ENCODE results near the gene NEK6.

Gene NEK6

GRCh38 chr9:124296796-124297550 lies 39.2 kb downstream of the NEK6 start:
- DNase-seq (ENCODE audit: low read depth) = no peak

- DNase-seq (ENCODE audit: low read depth) = peak; percentile 72
Measured at GRCh38 chr9:124297551-124297901, 39.8 kb downstream of the NEK6 start.

- DNase-seq (ENCODE audit: low read depth) = no peak
Measured at GRCh38 chr9:124297915-124298645, 40.3 kb downstream of the NEK6 start.

GRCh38 chr9:124298646-124299235 lies 41.0 kb downstream of the NEK6 start:
- DNase-seq (ENCODE audit: low read depth) = no peak

GRCh38 chr9:124299515-124300090 lies 41.9 kb downstream of the NEK6 start:
- no peak for DNase-seq (ENCODE audit: low read depth)

- no peak for DNase-seq (ENCODE audit: low read depth)
Measured at GRCh38 chr9:124300312-124300711, 42.6 kb downstream of the NEK6 start.

- DNase-seq (ENCODE audit: low read depth) = no peak
Measured at GRCh38 chr9:124302921-124303320, 45.2 kb downstream of the NEK6 start.

- DNase-seq (ENCODE audit: low read depth) = no peak
Measured at GRCh38 chr9:124303762-124304161, 46.0 kb downstream of the NEK6 start.

- no peak for DNase-seq (ENCODE audit: low read depth)
Measured at GRCh38 chr9:124304285-124304684, 46.5 kb downstream of the NEK6 start.

- DNase-seq (ENCODE audit: low read depth) = peak; percentile 87
Measured at GRCh38 chr9:124306098-124306735, 48.5 kb downstream of the NEK6 start.

- no peak for DNase-seq (ENCODE audit: low read depth)
Measured at GRCh38 chr9:124307379-124308030, 49.8 kb downstream of the NEK6 start.

GRCh38 chr9:124308606-124309491 lies 51.1 kb downstream of the NEK6 start:
- no peak for DNase-seq (ENCODE audit: low read depth)

- peak; percentile 75 for DNase-seq (ENCODE audit: low read depth)
Measured at GRCh38 chr9:124309667-124310084, 51.9 kb downstream of the NEK6 start.

GRCh38 chr9:124311283-124311682 lies 53.5 kb downstream of the NEK6 start:
- no peak for DNase-seq (ENCODE audit: low read depth)

- DNase-seq (ENCODE audit: low read depth) = no peak
Measured at GRCh38 chr9:124312290-124313265, 54.8 kb downstream of the NEK6 start.

GRCh38 chr9:124313940-124314339 lies 56.2 kb downstream of the NEK6 start:
- no peak for DNase-seq (ENCODE audit: low read depth)

- no peak for DNase-seq (ENCODE audit: low read depth)
Measured at GRCh38 chr9:124315882-124316281, 58.1 kb downstream of the NEK6 start.

GRCh38 chr9:124320062-124320973 lies 62.6 kb downstream of the NEK6 start:
- DNase-seq (ENCODE audit: low read depth) = peak; percentile 33

All from stromal cell of bone marrow (primary cell).